ENCODE results near the gene CHRNB4. TPM values are rescaled to one million over a fixed set of nuclear protein-coding genes. Genes with fewer than 3 reads are reported as not detected.
A peak's percentile ranks its signal among the peaks of the same experiment; 100 is the strongest.

Gene CHRNB4
- total RNA-seq, 2 donors from 2014 or later = not detected

DNA sequence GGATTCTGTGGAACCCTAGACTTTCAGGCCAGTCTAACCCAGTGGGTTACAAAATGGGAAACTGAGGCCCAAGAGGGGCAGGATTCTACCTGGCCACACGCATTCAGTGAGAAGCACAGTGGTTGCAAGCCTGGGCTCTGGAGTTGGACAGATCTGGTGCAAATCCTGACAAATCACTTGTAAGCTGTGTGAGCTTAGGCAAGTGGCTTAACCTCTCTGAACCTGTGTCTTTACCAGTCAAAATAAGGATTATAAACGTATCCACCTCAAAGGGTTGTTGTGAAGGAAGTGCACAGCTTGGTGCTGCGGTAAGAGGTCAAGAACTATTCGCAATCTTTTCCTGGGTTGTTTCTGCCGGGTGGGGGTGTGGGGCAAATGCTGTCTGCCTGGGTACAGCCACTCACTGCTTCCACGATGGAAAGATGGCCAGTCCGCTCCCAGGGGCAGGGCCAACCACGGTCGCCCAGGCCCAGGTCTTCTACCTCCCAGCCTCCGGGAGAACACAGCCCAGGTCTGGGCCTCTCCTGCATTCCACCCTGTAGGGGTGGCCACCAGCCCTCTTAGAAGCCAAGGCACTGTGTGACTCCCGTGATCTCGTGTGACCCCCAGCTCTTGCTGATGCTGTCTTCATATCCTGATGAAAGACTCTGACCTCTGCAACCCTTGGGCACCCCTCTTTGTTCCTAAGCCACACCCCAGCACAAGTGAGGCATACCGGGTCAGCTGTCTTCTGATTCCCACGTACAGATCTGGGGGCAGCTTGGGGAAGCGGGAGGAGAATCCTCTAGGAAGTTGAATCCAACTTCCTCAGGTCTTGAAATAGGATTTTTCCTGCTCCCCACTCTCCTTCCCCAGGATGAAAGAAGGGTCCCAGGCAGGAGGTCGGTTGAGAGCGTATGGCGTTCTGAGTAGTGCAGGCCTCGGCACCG is 21.7 kb downstream of the CHRNB4 start:
- no peak overlapping the region for H3K27ac ChIP-seq
- H3K36me3 ChIP-seq = no peaks in the 10 kb centered on the region
- H3K4me3 ChIP-seq = no peak overlapping the region
- TF ChIP-seq CTCF (IDR thresholded peaks at IDR 0.05) = no peak
- peaks cover 0 to 23% of the 10 kb centered on the region in 2 donors for H3K4me1 ChIP-seq
- DNase-seq (ENCODE audit: low spot score) = no peak
- no peaks in the 10 kb centered on the region for H3K9me3 ChIP-seq
- peaks cover 13 to 36% of the 10 kb centered on the region in 2 donors for H3K27me3 ChIP-seq

DNA sequence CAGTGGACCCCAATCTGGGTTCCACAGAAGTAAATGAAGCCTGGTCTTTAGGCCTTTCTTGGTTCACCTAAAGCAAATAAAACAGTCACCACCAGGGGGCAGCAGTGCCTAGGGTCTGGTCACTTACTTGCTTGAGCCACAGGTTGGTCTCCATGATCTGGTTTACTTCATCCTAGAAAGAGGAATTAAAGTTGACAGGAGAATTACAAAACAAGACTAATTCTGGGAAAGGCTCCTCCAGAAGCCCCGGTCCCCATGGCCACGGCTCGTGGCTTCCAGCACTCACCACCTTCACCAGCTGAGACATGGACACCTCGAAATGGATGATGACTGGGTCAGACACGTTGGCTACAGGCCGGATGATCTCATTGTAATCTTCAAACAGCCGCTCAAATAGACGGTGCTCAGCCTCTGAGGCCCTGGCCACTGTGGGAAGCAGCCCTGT is 22.5 kb downstream of the CHRNB4 start:
- Histone ChIP-seq H3K27ac (no peak overlapping the region), H3K36me3 (no peaks in the 10 kb centered on the region), H3K4me3 (no peak overlapping the region), H3K27me3 (peaks cover 13 to 36% of the 10 kb centered on the region in 2 donors), H3K4me1 (peaks cover 0 to 23% of the 10 kb centered on the region in 2 donors), H3K9me3 (no peaks in the 10 kb centered on the region)
- peak; percentile 94 for DNase-seq (ENCODE audit: low spot score)
- TF ChIP-seq CTCF (IDR thresholded peaks at IDR 0.05) = peak; percentile 82 to 92

- Histone ChIP-seq H3K27ac (no peak overlapping the region), H3K27me3 (peaks cover 13 to 36% of the 10 kb centered on the region in 2 donors), H3K9me3 (no peaks in the 10 kb centered on the region), H3K4me1 (peaks cover 0 to 23% of the 10 kb centered on the region in 2 donors), H3K36me3 (no peaks in the 10 kb centered on the region), H3K4me3 (no peak overlapping the region)
- no peak for DNase-seq (ENCODE audit: low spot score)
- no peak for TF ChIP-seq CTCF (IDR thresholded peaks at IDR 0.05)
Measured at GRCh38 chr15:78618064-78618463, 22.9 kb downstream of the CHRNB4 start.

DNA sequence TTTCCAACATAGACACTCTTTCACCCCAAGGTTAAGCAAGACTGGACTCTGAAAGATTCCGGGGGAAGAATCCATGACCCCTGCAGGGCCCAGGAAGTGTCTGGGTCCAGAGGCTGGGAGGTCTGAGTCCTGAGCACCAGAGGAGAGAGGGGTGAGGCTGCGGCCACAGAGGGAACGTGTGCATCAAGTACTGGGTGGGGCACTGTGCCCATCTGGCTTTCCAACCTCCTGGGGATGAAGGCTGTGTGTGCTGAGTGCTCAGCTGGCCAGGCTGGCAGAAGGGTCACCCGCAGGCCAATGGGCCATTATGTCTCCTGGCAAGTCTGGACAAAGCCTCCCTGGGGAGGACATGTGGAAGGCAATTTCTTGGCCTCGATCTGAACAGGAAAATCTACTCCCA is 23.5 kb downstream of the CHRNB4 start:
- no peak for TF ChIP-seq CTCF (IDR thresholded peaks at IDR 0.05)
- no peak for DNase-seq (ENCODE audit: low spot score)
- no peaks in the 10 kb centered on the region for H3K9me3 ChIP-seq

GRCh38 chr15:78617076-78617475 is 23.9 kb downstream of the CHRNB4 start:
- peaks cover 13 to 34% of the 10 kb centered on the region in 2 donors for H3K27me3 ChIP-seq
- no peak overlapping the region for H3K27ac ChIP-seq
- no peak overlapping the region for H3K4me3 ChIP-seq
- no peak for DNase-seq (ENCODE audit: low spot score)
- no peaks in the 10 kb centered on the region for H3K9me3 ChIP-seq
- H3K4me1 ChIP-seq = peaks cover 0 to 23% of the 10 kb centered on the region in 2 donors
- no peak for TF ChIP-seq CTCF (IDR thresholded peaks at IDR 0.05)
- H3K36me3 ChIP-seq = no peaks in the 10 kb centered on the region

More for the DNA sequence above, 23.5 kb downstream of the CHRNB4 start:
- H3K27me3 ChIP-seq = peaks cover 13 to 36% of the 10 kb centered on the region in 2 donors
- H3K4me1 ChIP-seq = peaks cover 0 to 23% of the 10 kb centered on the region in 2 donors
- H3K36me3 ChIP-seq = no peaks in the 10 kb centered on the region
- H3K4me3 ChIP-seq = no peak overlapping the region
- H3K27ac ChIP-seq = no peak overlapping the region
